ENCODE results near the gene CX3CR1. TPM values are rescaled to one million over a fixed set of nuclear protein-coding genes. Genes with fewer than 3 reads are reported as not detected.

The CX3CR1 gene
- total and polyA plus RNA-seq, 2 donors (not counting 1 experiment from before 2014, with no cell fraction given), result 0.16 to 0.27 TPM

DNA sequence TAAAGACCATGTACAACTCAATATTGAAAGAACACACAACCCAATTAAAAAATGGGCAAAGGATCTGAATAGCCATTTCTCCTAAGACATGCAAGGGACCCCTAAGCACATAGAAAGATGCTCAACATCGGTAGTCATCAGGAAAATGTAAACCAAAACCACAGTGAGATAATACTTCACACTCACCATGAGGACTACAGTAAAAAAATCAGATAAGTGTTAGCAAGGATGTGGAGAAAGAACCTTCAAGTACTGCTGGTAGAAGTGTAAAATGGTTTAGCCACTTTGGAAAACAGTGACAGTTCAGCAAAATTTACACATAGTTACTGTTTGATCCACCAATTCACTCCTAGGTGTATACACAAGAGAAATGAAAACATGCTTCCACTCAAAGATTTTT lies 57.4 kb downstream of the CX3CR1 start:
- CTCF ChIA-PET, result no interaction called here
- Histone ChIP-seq H3K9ac (ENCODE audit: low read length) (no peak overlapping the region), H4K20me1 (ENCODE audit: control insufficient read depth, insufficient read depth, low read length, poor library complexity, severe bottlenecking) (no peaks in the 10 kb centered on the region), H3K4me2 (replicated peaks; ENCODE audit: low read depth, low read length, poor library complexity, severe bottlenecking) (no peak overlapping the region), H3K79me2 (ENCODE audit: control insufficient read depth, insufficient read depth, low read length) (no peaks in the 10 kb centered on the region), H3K4me3 (ENCODE audit: control extremely low read depth in 1 of 5, extremely low read depth in 1 of 5, insufficient read depth in 1 of 5, low read depth in 2 of 5, low read length in 4 of 5) (no peak overlapping the region), H3K27ac (ENCODE audit: low read length in 2 of 2) (no peak overlapping the region), H3K27me3 (replicated peaks in 1 of 4; ENCODE audit: control extremely low read depth in 1 of 4, control insufficient read depth in 3 of 4, insufficient read depth in 4 of 4, low read length in 3 of 4) (peaks cover 0 to 11% (median 0%) of the 10 kb centered on the region in 4 experiments), H3K9me3 (ENCODE audit: control extremely low read depth in 1 of 3, control insufficient read depth in 2 of 3, insufficient read depth in 1 of 3, low read length in 2 of 3) (no peaks in the 10 kb centered on the region), H2AFZ (ENCODE audit: insufficient read depth, low read depth, low read length, poor library complexity, severe bottlenecking) (no peak overlapping the region), H3K36me3 (replicated peaks in 1 of 2; ENCODE audit: control extremely low read depth in 1 of 2, control insufficient read depth in 1 of 2, extremely low read depth in 1 of 2, insufficient read depth in 2 of 2, low read length in 1 of 2) (no peaks in the 10 kb centered on the region), H3K4me1 (ENCODE audit: control insufficient read depth in 2 of 2, insufficient read depth in 2 of 2, low read length in 2 of 2) (peaks cover 18 to 25% of the 10 kb centered on the region in 2 donors)
- Mint-ChIP-seq H3K27me3 (peaks cover 5% of the 10 kb centered on the region), H3K27ac (no peak overlapping the region), H3K9me3 (ENCODE audit: insufficient read depth) (no peaks in the 10 kb centered on the region), H3K4me1 (peaks cover 24% of the 10 kb centered on the region), H3K4me3 (no peak overlapping the region)
- no CpG with 5 or more reads among the region's 1 CpG for WGBS (ENCODE audit: insufficient coverage)
- no peak for ATAC-seq (ENCODE audit: low read depth)
- POLR2A ChIA-PET, result no interaction called here
- intact Hi-C loops (cut with micrococcal nuclease), result no loop called here
- no peak for TF ChIP-seq EZH2 (IDR thresholded peaks at IDR 0.05; ENCODE audit: borderline replicate concordance, insufficient read depth, low read depth, low read length, poor library complexity, severe bottlenecking)
- TF ChIP-seq, protein P1, sequence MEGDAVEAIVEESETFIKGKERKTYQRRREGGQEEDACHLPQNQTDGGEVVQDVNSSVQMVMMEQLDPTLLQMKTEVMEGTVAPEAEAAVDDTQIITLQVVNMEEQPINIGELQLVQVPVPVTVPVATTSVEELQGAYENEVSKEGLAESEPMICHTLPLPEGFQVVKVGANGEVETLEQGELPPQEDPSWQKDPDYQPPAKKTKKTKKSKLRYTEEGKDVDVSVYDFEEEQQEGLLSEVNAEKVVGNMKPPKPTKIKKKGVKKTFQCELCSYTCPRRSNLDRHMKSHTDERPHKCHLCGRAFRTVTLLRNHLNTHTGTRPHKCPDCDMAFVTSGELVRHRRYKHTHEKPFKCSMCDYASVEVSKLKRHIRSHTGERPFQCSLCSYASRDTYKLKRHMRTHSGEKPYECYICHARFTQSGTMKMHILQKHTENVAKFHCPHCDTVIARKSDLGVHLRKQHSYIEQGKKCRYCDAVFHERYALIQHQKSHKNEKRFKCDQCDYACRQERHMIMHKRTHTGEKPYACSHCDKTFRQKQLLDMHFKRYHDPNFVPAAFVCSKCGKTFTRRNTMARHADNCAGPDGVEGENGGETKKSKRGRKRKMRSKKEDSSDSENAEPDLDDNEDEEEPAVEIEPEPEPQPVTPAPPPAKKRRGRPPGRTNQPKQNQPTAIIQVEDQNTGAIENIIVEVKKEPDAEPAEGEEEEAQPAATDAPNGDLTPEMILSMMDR (IDR thresholded peaks at IDR 0.05), result no peak
- DNase-seq, result no peak

DNA sequence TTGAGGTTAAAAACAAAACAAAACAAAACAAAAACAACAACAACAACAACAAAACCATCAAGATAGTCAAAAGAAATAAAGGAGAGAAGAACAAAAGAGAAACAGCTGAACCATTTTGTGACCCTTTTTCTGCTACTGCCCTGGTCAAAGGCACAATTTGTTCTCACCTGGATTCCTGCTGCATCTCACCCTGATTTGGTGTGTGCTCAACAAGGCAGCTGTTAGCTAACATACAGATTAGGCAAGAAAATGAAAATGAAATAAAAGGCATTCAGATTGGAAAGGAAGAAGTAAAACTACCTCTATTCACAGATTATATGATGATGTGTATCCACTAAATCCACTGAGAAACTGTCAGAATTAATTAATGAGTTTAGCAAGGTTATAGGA lies 58.7 kb downstream of the CX3CR1 start:
- ChIA-PET CTCF (interaction anchor here (1.0 to 41.2 kb wide), 3 partner anchors 29 to 61 kb away, joined by 3 to 1573 read pairs (median 3); partner anchors contain the start of gene CX3CR1), POLR2A (no interaction called here)
- DNase-seq (no peak), ATAC-seq (ENCODE audit: low read depth) (no peak)
- TF ChIP-seq, protein P1 (IDR thresholded peaks at IDR 0.05), result no peak
- TF ChIP-seq EZH2 (IDR thresholded peaks at IDR 0.05; ENCODE audit: borderline replicate concordance, insufficient read depth, low read depth, low read length, poor library complexity, severe bottlenecking), result no peak
- no peaks in the 10 kb centered on the region for H3K9me3 ChIP-seq (ENCODE audit: control extremely low read depth in 1 of 3, control insufficient read depth in 2 of 3, insufficient read depth in 1 of 3, low read length in 2 of 3)
- no peak overlapping the region for H3K9ac ChIP-seq (ENCODE audit: low read length)
- H3K4me1 ChIP-seq (ENCODE audit: control insufficient read depth in 2 of 2, insufficient read depth in 2 of 2, low read length in 2 of 2), result peaks cover 25 to 31% of the 10 kb centered on the region in 2 donors
- H3K27ac ChIP-seq (ENCODE audit: low read length in 2 of 2), result no peak overlapping the region
- intact Hi-C loops (cut with micrococcal nuclease), result no loop called here
- no peak overlapping the region for H3K4me2 ChIP-seq (replicated peaks; ENCODE audit: low read depth, low read length, poor library complexity, severe bottlenecking)
- Mint-ChIP-seq H3K4me1 (peaks cover 33% of the 10 kb centered on the region), H3K9me3 (ENCODE audit: insufficient read depth) (no peaks in the 10 kb centered on the region), H3K27ac (no peak overlapping the region), H3K4me3 (no peak overlapping the region), H3K27me3 (peaks cover 6% of the 10 kb centered on the region)
- no peak overlapping the region for H2AFZ ChIP-seq (ENCODE audit: insufficient read depth, low read depth, low read length, poor library complexity, severe bottlenecking)
- no peaks in the 10 kb centered on the region for H3K36me3 ChIP-seq (replicated peaks in 1 of 2; ENCODE audit: control extremely low read depth in 1 of 2, control insufficient read depth in 1 of 2, extremely low read depth in 1 of 2, insufficient read depth in 2 of 2, low read length in 1 of 2)
- H3K4me3 ChIP-seq (ENCODE audit: control extremely low read depth in 1 of 5, extremely low read depth in 1 of 5, insufficient read depth in 1 of 5, low read depth in 2 of 5, low read length in 4 of 5), result no peak overlapping the region
- no peaks in the 10 kb centered on the region for H4K20me1 ChIP-seq (ENCODE audit: control insufficient read depth, insufficient read depth, low read length, poor library complexity, severe bottlenecking)
- no peaks in the 10 kb centered on the region for H3K79me2 ChIP-seq (ENCODE audit: control insufficient read depth, insufficient read depth, low read length)
- peaks cover 0 to 12% (median 0%) of the 10 kb centered on the region in 4 experiments for H3K27me3 ChIP-seq (replicated peaks in 1 of 4; ENCODE audit: control extremely low read depth in 1 of 4, control insufficient read depth in 3 of 4, insufficient read depth in 4 of 4, low read length in 3 of 4)

Measured in B cell (primary cell).